GM11168 (cell line): ENCODE data around the gene MCM9.

Experiments used
- in situ Hi-C: fragments of 300-500 bp; cut with MboI; formaldehyde crosslinking; loops from one replicate; pipeline ENCODE4 v1.12.0; 2022; ENCODE audit warnings: low sequenced_read_pairs; ENCODE audit not compliant: unreplicated experiment

Gene MCM9

DNA sequence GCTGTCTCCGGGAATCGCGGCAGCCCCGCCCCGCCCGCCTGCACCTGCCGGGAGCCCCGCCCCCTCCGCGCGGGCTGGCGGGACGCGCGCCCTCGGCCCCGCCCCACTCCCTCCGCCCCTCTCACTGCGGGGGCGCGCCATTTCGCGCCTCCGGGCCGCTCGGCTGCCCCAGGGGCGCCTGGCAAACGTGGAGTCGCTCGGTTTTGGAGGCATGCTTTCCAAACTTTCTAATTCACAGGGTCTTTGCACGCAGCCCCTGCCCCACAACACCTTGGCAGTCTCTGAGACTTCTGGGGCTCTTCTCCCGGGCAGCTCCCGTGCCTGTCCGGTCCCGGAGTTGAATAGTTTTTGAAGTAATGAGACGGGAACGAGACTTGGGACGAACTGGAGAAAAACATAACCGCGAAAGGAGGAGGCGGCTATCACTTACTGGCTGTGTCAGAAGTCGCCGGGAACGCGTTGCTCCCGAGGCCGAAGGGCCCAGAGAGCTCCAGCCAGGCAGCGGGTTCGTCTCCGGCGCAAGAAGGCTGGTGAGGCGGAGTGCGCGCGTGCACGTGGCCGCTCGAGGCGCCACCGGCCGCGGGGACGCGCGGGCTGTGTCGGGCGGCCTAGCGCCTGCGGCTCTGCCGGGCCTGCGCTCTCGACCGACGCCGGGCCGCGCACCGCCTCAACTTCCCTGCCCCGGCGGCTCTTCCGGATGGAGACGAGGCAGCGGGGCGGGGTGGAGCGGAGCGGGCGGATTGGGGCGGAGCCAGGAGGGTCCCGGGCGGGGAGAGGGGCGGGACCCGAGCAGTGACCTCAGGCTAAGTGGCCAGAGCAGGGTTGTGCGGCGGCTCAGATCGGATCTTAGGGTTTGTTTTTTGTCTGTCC is at the start of gene MCM9:
MCM9 (minus strand) TSS at position 699 of the 870 bp plus-strand sequence. CDS start 3,436 bp downstream, outside the sequence.
- in situ Hi-C loops = no loop called here

DNA sequence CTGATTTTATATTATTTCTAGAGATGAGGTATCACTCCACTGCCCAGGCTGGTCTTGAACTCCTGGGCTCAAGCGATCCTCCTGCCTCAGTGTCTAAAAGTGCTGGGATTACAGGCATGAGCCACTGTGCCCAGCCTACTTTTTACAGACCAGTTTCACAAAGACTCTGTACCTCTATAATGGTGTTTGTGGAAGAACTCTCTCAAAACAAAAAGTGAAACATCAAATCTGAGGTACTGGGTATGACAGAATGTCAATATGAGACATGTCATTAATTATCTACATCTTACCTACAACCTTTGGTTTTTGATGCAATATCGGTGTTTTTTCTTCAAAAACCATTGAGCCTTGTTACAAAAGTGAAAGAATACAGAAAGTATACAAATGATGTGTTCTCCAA is 49.4 kb upstream of the MCM9 start:
- in situ Hi-C loops = no loop called here

DNA sequence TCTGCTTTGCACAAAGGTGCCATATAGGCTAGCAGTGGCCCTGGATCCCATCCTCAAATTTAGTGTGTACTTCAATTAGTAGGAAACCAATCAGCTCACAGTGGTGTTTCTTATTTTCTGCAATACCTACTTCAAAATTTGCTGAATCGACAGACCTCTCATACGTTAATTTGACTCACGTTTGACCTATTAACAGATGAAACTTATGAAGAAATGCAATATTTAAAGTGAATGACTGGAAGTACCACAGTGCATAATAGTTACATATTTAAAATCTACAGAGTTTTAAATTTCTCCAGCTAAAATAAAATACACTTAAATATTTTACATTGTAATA is 47.6 kb upstream of the MCM9 start:
- in situ Hi-C loops = no loop called here

DNA sequence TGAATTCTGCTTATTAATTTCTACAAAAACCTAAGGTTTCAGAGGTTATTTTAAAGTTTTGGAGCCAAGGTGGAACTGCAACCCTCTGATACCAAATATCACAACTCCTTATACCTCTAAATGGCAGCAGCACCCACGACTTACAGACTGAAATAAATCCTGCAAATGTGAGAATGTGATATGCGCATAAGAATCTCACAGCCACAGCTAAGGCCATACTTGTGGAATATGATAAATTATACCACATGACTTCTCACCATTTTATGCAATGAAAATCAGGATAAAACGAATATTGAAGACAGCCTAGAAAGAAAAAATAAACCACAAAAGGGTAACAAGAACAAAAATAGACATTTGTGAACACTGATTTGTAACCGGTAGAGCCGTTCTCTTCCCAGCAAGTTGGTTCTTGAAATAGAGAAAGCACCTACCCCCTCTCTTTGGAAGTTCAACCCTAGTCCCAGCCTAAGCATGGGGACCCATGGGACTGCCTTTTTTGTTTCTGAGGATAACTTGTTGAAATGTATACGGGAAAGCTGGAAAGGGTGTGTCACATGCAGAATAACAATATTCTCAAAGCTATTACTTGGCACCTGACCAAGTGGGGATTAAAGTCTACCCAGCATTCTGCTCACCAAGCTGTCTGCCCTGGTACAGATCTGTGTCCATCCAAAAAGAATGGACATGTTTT is 47.1 kb upstream of the MCM9 start:
- in situ Hi-C loops = no loop called here

DNA sequence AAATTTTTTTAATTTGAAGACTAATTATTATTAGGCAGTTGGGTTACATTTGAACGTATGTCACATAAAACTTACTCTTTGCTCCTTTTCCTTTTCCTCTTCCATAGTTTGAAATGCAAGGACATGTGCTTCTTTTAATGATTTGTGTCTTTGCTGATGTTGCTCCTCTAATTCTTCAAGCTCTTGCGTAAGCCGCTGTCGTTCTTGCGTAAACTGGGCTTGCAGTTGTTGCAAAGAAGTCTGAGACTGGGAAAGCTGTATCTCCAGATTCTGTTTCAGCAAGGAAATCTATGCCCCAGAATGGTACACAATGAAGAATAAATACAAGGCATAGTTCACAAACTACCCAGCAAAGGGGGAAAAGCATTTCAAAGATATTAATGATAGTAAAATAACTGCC is 45.1 kb upstream of the MCM9 start:
- in situ Hi-C loops = no loop called here

GRCh38 chr6:118974790-118975189 is 39.8 kb upstream of the MCM9 start:
- in situ Hi-C loops = no loop called here

DNA sequence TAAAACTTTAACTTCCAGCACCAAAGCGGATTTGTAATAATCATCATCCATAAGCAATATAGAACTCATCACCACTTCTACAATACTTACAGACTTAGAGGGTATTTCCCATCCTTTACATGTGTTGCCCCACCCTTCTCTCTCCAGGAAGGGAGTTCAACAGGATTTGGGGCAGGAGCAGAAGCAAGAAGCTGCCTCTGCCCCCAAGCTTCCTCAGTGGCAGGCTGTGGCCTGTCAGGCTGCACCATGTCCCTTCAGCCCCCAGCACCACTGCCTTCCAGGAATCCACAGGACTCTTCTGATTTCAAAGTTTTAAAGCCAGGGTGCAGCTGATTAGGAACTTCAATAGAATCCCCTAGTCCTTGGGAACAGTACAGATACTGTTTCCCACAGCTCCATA is 36.7 kb upstream of the MCM9 start:
- in situ Hi-C loops = no loop called here

DNA sequence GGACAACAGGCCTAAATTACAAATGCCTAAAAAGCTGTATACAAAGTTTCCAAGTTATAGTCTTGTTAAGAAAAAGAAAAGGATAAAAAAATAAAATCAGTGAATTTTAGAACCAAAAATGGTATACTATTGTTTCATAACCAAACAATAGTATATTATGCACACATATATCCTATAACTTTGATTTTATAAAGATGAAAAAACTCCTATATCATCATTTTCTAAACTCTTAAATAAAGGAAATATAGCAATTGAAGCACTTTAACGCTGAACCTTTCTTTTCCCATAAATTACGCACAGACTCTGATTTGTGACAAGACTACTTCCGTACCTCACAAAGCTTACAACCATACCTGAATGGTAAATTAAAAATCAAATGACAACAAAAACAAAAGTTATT is 35.9 kb upstream of the MCM9 start:
- in situ Hi-C loops = no loop called here

DNA sequence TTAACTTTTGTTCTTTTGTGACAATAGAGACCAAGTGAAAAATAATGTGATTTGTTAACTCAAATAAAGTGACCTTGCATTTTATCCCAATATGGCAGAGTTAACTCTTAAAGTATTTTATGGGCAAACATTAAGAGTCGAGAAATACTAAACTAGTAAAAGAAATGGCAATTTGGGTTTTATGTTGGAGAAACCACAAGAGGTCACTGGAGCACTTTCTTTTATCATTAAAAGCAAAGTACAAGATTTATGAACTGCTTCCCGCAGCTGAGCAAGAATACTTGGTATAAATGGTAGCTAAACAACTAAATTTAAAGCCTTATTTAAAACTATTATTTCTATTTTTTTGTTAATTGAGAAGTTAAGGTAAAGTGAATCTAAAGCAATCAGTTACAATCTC is 33.5 kb upstream of the MCM9 start:
- in situ Hi-C loops = loop anchor here (5.0 kb wide), 1 partner anchor 134 kb away; no protein-coding TSS in a partner anchor

DNA sequence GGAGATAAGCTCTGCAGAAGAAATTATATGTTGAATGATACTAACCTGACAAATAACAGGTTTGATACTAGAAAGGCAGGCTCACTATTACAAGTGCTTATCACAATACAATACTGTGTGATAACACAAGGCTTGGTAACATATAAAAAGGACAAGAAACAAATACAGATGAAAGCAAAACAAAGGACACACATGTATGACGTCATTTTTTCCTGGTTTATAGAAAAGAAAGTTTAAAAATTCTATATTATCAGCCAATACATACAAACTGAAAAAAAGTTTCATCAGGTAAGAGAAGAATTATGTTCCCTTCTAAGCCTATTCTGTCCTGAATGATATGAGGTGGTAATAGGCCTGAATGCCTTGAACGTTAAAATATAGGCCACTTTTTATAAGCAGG is 32.3 kb upstream of the MCM9 start:
- in situ Hi-C loops = loop anchor here (5.0 kb wide), 1 partner anchor 135 kb away; no protein-coding TSS in a partner anchor

GRCh38 chr6:118965843-118966370 is 30.9 kb upstream of the MCM9 start:
- in situ Hi-C loops = loop anchor here (5.0 kb wide), 1 partner anchor 136 kb away; no protein-coding TSS in a partner anchor

- in situ Hi-C loops = loop anchor here (5.0 kb wide), 1 partner anchor 137 kb away; no protein-coding TSS in a partner anchor
Measured at GRCh38 chr6:118965371-118965770, 30.4 kb upstream of the MCM9 start.

GRCh38 chr6:118963003-118963402 is 28.0 kb upstream of the MCM9 start:
- in situ Hi-C loops = no loop called here

DNA sequence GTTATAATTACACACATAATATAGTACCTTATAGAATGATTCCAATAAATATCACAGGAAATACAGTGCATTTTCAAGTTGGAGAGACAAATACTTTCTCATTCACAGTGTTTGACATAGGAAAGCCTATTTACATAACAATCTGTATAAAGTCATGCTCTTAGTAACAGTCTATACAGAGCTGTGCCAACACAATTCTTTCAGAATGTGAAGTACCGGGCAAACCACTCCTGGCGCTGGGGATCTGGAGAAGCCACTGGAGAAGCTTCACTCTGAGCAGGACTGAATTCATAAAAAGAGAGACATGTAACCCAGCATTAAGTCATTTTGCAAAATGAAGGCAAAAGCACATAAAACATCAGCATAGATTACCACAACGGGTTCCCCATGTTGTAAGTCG is 24.9 kb upstream of the MCM9 start:
- in situ Hi-C loops = no loop called here

DNA sequence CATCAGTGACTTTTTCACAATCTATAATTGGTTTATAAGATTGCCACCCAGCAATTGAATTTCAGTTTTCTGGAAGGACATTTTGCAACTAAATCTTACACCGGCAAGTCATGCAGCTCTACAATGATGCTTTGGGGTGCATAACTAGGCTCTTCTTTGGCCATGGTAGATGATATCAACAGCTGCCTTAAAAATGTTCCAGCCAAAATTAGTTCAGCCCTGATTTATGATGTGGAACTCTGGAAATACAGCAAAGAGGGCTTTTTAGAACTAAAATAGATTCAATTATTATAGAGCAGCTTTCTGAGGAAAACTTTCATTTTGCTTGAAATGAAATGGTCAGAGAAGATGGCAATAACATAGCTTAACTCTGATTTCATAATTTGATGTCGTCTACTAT is 18.4 kb upstream of the MCM9 start:
- in situ Hi-C loops = no loop called here

DNA sequence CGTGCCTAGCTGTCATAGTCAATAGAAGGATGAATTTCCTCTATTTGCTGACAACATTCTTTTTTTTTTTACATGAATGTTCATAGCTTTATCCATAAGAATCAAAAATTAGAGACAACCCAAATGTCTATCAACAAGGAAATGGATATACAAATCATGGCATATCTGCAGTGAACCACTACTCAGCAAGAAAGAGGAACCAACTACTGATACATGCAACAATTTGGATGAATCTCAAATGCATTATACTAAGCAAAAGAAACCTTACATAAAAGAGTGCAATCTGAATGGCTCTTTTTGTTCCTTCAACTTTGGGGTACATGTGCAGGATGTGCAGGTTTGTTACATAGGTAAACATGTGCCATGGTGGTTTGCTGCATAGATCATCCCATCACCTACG is 17.7 kb upstream of the MCM9 start:
- in situ Hi-C loops = no loop called here

DNA sequence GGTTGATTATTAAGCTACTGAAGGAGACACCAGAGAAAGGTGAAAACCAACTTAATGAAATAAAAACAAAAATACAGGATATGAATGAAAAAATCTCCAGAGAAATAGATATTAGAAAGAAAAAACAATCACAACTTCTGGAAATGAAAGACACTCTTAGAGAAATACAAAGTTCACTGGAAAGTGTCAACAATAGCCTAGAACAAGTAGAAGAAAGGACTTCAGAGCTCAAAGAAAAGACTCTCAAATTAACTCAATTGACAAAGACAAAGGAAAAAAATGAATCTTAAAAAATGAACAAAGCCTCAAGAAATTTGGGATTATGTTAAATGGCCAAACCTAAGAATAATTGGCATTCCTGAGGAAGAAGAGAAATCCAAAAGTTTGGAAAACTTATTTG is 10.3 kb upstream of the MCM9 start:
- in situ Hi-C loops = no loop called here

DNA sequence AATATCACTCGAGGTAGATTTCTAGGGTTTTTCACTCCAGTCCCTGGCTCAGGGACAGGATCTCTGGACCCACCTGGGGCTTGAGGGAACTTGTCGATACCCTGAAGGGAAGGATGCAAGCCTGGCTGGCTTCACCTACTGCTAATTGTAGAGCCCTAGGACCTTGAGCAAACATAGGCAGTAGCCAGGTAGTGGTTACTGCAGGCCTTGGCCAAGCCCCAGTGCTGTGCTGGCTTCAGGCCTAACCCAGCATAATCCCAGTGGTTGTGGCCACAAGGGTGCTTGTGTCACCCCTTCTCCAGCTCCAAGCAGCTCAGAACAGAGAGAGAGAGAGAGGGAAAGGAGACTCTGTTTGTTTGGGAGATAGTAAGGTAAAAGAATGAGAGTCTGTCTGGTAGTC is 5.8 kb upstream of the MCM9 start:
- in situ Hi-C loops = no loop called here

- in situ Hi-C loops = no loop called here
Measured at GRCh38 chr6:118939683-118940082, 4.7 kb upstream of the MCM9 start.

DNA sequence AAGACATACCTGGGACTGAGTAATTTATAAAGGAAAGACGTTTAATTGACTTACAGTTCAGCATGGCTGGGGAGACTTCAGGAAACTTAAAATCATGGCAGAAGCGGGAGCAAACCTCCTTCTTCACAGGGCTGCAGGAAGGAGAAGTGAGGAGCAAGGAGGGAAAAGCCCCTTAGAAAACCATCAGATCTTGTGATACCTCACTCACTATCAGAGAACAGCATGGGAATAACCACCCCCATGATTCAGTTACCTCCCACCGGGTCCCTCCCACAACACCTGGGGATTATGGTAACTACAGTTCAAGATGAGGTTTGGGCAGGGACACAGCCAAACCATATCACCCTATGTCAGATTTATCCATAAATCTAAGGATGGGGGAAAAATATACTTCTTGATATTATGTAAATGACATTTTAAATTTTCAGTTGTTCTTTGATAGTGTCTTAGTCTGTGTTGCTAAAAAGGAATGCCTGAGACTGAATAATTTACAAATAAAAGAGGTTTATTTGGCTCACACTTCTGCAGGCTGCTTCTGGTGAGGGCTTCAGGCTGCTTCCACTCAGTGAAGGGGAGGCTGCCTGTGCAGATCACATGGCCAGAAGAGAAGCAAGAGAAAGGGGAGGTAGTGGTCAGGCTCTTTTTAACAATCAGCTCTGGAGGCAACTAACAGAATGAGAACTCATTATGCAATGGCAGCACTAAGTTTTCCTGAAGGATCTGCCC is 1.2 kb upstream of the MCM9 start:
- in situ Hi-C loops = no loop called here

DNA sequence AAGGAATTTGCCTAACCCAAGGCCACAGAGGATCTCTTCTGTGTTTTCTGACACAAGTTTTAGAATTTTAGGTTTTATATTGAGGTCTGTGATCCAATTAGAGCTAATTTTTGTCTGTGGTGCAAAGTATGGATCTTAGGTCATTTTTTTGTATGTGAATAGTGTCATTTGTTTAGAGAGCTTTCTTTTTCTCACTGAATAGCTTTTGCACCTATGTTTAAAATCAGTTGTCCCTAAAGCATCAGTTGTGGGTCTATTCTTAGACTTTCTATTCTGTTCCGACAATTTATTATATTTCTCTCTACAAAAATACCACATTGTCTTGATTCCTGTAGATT is 341 bp upstream of the MCM9 start:
- in situ Hi-C loops = no loop called here
